Islet precursor cell (in vitro differentiated cells): ENCODE results near the gene RELB.

Experiments used
- DNase-seq: peaks from one replicate; pipeline ENCODE4 v3.0.0-alpha.2; 2018

RELB gene

GRCh38 chr19:45025264-45025663 is 24.0 kb downstream of the RELB start:
- no peak for DNase-seq

DNA sequence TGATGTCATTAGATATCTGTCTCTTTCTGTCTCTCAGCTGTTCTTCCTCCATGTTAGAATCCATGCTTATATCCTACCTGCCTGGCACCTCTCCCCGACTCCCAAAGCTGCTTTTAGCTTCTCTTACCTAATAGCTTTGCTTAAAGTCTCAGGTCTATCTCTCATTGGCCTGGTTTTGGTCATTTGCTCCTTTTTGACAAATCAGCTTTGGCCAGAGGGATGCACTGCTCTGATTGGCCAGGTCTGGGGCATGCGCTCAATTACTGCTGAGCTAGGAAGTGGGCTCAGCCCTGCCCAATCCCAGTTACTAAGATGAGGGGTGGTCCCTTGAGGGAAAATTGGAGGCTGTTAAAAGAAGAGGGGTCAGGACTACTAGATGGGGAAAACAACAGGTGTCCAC is 26.1 kb downstream of the RELB start:
- no peak for DNase-seq

DNA sequence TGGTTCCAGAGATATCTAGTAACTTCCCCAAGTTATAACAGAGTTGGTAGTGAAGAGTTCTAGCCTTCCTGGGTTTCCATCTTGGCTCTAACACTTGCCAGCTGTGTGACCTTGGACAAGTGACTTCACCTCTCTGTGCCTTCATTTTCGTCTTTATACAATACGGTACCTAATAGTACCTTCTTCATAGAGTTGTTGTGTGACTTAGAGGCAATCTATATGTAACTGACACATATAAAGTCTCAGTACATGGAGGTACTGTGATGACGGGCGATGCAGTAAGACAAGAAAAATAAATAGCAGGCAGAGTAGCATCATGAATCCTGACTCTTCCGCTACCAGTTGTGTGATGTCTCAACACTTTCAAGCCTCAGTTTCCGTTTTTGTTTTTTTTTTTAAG is 29.6 kb downstream of the RELB start:
- no peak for DNase-seq

DNA sequence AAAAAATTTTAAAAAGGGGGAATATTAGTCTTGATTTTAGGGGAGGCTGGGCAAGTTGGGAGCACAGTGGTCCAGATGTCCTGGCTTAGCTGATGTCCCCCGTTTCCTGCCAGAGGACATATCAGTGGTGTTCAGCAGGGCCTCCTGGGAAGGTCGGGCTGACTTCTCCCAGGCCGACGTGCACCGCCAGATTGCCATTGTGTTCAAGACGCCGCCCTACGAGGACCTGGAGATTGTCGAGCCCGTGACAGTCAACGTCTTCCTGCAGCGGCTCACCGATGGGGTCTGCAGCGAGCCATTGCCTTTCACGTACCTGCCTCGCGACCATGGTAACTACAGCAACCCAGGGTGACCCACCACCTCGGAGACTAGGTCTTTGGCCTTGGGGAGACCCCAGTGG is 31.2 kb downstream of the RELB start:
- DNase-seq: no peak

DNA sequence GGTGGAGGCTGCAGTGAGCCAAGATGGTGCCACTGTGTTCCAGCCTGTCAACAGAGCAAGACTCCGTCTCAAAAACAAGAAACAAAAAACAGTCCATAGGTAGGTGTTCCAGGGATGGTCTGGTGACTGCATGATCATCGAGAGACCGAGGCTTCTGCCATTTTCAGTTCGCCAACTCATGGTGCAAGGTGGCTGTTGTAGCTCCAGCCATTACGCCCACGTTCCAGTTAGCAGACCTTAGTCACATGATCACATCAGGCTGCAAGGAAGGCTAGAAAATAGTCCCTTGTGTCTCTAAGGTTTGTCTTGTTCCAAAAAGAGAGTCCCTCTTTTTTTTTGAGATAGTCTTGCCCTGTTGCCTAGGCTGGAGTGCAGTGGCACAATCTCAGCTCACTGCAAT is 34.5 kb downstream of the RELB start:
- DNase-seq: no peak

DNA sequence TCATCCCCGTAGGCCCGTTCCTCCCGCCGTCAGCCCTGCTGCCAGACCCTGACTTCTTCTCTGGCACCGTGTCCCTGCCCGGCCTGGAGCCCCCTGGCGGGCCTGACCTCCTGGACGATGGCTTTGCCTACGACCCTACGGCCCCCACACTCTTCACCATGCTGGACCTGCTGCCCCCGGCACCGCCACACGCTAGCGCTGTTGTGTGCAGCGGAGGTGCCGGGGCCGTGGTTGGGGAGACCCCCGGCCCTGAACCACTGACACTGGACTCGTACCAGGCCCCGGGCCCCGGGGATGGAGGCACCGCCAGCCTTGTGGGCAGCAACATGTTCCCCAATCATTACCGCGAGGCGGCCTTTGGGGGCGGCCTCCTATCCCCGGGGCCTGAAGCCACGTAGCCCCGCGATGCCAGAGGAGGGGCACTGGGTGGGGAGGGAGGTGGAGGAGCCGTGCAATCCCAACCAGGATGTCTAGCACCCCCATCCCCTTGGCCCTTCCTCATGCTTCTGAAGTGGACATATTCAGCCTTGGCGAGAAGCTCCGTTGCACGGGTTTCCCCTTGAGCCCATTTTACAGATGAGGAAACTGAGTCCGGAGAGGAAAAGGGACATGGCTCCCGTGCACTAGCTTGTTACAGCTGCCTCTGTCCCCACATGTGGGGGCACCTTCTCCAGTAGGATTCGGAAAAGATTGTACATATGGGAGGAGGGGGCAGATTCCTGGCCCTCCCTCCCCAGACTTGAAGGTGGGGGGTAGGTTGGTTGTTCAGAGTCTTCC is 36.3 kb downstream of the RELB start:
- DNase-seq: no peak

DNA sequence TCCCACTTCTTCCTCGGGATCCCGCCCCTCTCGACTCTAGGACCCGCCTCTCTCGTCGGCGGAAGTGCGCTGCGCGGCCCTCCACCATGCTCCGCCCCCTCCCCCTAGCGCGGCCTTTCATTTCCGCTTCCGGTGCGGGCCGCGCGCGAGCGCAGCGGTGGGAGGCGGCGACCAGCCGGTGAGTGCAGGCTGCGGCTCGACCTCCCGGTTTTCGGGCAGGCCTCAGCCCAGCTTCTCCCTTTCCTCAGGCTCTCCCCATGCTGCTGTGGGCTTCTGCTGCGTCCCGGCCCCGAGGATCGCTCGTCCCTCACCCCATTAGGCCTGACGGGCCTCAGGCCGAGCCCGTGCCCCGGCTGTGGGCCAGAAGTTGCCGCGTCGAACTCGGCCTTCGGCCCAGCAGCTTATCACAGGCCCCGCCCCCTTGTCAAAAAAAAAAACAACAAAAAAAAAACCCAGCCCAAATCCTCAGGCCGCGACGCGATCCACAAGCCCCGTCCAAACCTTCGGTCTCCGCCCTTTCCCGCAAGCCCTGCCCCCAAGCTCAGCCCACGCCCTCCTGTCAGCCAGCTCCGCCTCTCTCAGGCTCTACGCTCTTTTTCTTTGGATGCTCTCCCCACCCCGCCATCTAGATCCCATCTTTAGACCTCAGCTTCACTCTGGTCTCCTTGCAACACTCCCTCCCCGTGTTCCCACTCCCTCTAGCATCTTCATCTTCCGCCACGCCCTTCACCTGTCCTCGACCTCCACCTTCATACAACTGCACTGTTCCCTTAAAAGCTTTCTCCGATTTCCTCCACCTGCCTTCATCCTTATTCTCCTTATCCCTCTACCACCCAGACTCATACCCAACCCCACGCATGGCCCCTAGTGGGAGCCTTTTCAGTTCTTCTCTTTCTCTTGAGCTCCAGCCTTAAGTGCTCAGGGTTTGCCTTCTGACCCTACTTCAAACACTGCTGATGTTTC is 37.9 kb downstream of the RELB start, which contains the start of gene CLASRP:
Gene CLASRP (plus strand): TSS at position 115 of the 963 bp plus-strand sequence. CDS start 1,168 bp downstream, outside the sequence.
- DNase-seq: peak; percentile 90

DNA sequence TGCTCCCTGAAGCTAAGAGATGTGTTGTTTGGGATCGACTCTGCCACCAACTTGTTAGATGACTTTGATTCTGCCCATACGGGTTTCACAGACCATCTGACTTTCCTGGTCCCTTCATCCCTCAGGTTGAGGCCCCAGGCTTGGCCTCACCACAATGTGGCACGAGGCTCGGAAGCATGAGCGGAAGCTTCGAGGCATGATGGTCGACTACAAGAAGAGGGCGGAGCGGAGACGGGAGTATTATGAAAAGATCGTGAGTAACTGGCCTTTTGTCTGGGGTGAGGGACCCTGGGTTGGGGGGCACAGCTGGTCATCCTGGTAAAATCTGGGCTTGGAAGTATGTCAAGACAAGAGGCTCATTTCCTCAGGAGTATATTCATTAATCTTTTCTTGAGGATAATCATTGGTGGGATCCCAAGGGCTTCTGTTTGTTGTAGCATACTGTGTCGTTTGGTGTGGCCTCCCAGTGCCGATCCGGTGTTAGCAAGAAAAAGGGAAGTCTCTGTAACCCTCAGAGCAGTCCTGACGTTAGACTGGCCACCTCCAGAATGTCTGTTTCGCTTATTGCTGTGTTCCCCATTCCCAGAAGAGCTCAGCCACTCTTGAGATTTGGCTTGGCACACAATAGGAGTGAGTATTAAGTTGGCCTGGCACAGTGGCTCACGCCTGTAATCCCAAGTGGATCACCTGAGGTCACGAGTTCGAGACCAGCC is 39.0 kb downstream of the RELB start:
- no peak for DNase-seq

GRCh38 chr19:45041125-45041524 is 39.9 kb downstream of the RELB start:
- no peak for DNase-seq

DNA sequence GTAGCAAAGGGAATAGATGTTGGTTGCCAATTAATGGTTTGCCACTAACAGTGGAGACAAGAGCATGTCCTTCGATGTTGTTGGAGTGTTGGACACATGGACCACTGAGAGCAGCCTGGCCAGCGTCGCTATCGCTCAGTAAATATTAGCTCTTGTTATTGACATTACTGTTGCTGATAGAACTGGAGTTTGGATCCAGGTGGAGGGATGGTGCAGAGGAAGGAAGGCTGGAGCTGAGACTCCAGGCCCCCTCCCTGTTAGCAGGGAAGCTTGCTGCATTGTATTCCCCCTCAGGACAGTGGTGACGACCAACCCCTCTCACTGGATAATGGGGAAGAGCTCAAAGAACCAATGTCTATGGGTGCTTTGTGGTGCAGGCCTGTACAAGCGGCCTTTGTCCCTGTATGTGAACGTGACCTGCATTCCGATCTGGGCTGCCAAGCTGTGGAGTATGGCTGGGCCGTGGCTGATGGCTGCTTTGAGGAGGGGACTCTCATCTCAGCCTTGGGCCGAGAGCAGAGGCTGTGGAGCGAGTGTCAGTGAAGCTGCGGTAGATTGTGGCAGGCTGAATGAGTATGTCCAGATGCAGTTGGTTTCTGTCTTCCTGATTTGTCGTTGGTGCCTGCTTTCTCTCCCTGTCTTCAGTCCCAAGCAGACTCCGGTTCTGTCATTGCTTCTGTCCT is 44.5 kb downstream of the RELB start:
- no peak for DNase-seq

- DNase-seq: no peak
Observed at GRCh38 chr19:45046355-45046754, 45.1 kb downstream of the RELB start.

- no peak for DNase-seq
Observed at GRCh38 chr19:45047188-45047797, 46.0 kb downstream of the RELB start.

- DNase-seq: peak; percentile 75
Observed at GRCh38 chr19:45049073-45049736, 47.9 kb downstream of the RELB start.

- no peak for DNase-seq
Observed at GRCh38 chr19:45050036-45050435, 48.8 kb downstream of the RELB start.

DNA sequence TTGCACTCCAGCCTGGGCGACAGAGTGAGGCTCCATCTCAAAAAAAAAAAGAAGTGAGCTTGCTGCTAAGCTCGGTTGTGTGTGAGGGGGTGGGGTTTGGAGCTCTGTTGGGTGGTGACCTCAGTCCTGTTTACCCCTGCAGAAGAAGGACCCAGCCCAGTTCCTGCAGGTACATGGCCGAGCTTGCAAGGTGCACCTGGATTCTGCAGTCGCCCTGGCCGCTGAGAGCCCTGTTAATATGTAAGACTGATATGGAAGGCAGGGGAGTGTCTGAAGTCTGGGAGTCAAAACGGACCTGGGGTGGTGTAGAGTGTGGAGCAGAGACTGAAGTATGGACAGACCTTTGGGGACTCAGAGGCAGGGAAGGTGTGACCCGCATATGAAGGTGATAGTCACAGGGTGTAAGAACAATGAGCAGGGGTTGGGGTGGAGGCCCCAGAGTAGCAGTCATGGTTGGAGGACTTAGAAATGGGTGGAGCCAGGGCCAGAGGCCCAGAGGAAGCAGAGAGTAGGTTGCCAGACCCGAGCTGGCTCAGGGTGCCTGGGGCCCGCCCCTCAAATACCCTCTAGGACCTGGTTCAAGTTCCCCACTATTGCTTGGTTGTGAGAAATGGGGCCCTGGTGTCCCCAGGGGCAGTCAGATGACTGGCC is 50.8 kb downstream of the RELB start:
- DNase-seq: no peak

- peak; percentile 36 for DNase-seq
Observed at GRCh38 chr19:45056831-45057230, 55.6 kb downstream of the RELB start.

GRCh38 chr19:45057444-45057843 is 56.2 kb downstream of the RELB start:
- peak; percentile 40 for DNase-seq

DNA sequence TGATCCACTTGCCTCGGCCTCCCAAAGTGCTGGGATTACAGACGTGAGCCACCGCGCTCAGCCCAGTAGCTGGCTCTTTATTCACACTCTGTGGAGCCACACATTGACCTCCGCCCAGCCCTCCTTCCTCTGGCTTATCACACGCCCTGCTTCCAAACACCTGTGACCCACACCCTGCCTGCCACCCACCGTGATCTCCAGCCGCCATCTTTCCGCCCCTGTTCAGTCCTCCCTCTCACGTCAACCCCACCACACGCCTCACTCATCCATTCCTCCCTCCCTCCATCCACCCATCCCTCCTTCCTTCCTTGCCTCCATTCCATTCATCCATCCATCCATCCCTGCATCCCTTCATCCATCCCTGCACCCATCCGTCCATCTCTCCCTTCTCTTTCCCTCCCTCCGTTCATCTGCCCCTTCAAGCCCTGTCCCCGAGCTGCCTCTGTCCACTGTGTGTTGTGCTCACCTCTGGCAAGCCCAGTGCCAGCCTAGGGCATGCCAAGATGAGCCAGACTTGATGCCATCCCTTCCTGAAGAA is 57.4 kb downstream of the RELB start:
- no peak for DNase-seq

DNA sequence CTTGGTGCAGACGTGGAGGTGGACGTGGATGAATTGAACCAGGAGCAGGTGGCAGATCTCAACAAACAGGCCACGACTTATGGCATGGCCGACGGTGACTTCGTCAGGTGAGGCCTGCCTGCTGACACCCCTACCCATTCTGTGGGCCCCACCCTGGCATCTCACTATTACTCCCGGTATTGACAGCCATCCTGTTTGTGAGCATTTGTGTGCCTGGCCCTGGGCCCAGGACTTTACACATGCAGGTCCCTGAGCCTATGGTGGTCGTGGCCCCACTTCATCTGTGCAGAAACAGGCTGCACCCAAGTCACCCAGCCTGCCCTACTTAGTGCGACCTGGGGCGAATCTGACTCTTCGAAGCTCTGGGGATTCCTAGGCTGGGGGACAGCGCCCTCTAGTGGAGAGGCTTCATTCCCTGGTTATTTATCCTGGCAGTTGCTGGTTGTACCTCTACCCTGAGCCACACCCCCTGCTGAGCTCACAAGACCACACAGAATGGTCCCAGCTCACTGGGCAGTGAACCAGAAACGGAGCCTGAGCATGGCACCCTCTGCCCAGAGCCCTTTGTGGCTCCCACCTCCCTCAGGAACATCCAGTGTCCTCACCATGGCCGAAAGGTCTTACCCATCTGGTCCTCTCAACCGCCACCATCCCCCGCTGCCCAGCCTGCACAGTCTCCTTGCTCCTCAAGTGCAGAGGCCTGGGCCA is 58.1 kb downstream of the RELB start:
- DNase-seq: peak; percentile 92

DNA sequence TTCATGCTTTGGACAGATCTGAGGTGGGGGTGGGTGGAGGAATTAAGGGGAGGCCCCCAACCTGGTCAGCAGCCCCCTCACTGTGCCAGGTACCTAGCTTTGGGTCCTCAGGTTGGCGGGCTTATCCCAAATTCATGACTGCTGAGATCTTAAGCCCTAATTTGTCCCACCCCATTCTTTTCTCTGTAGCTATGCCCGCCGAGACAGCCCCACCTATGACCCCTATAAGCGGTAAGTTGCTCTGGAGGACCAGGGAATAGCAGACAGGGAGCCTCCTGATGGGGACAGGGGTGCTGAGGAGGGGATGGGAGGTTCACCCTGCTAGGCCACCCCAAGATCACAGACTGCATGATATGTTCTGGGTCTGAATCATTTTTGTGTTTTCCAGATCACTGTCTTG is 60.7 kb downstream of the RELB start:
- no peak for DNase-seq
